GM23248 (cell line): Measurements from ENCODE around the gene SEPTIN3. TPM values are rescaled to one million over a fixed set of nuclear protein-coding genes. Genes with fewer than 3 reads are reported as not detected.

ENCODE experiments used
- DNase-seq: peaks from one replicate; pipeline ENCODE4 v3.0.0-alpha.2; 2015
- H2AFZ ChIP-seq: fragments of 200-600 bp; sonication (generic); 2 replicates; pipeline ENCODE4 v1.6.1; 2016; ENCODE audit warnings: antibody characterized with exemption
- H3F3A ChIP-seq: fragments of 200-600 bp; sonication (generic); 2 replicates; pipeline ENCODE4 v1.6.1; 2016; ENCODE audit warnings: mild to moderate bottlenecking, antibody characterized with exemption, mixed run types; ENCODE audit not compliant: insufficient read depth
- H3K27ac ChIP-seq: fragments of 200-600 bp; sonication (generic); 2 replicates; pipeline ENCODE4 v1.5.1; 2016; ENCODE audit warnings: mild to moderate bottlenecking
- H3K27me3 ChIP-seq: fragments of 200-600 bp; sonication (generic); replicated peaks from 2 replicates; pipeline ENCODE4 v1.6.1; 2016; ENCODE audit warnings: mild to moderate bottlenecking; ENCODE audit not compliant: insufficient read depth
- H3K36me3 ChIP-seq: fragments of 200-600 bp; sonication (generic); 2 replicates; pipeline ENCODE4 v1.6.1; 2016; ENCODE audit warnings: low read depth, mild to moderate bottlenecking
- H3K4me1 ChIP-seq: fragments of 200-600 bp; sonication (generic); 2 replicates; pipeline ENCODE4 v1.6.1; 2016; ENCODE audit warnings: mild to moderate bottlenecking; ENCODE audit not compliant: insufficient read depth
- H3K4me2 ChIP-seq: fragments of 200-600 bp; sonication (generic); one replicate; pipeline ENCODE4 v1.6.1; 2016; ENCODE audit warnings: mild to moderate bottlenecking; ENCODE audit not compliant: unreplicated experiment
- H3K4me3 ChIP-seq: fragments of 200-600 bp; sonication (generic); 2 replicates; pipeline ENCODE4 v1.5.1; 2016; ENCODE audit warnings: mild to moderate bottlenecking
- H3K79me2 ChIP-seq: fragments of 200-600 bp; sonication (generic); 2 replicates; pipeline ENCODE4 v1.6.1; 2016; ENCODE audit warnings: mild to moderate bottlenecking; ENCODE audit not compliant: insufficient read depth
- H3K9ac ChIP-seq: fragments of 200-600 bp; sonication (generic); 2 replicates; pipeline ENCODE4 v1.6.1; 2016; ENCODE audit warnings: mild to moderate bottlenecking
- H3K9me2 ChIP-seq: fragments of 200-600 bp; sonication (generic); 2 replicates; pipeline ENCODE4 v1.6.1; 2016; ENCODE audit warnings: mixed run types, mild to moderate bottlenecking, moderate library complexity; ENCODE audit not compliant: insufficient read depth
- H3K9me3 ChIP-seq: fragments of 200-600 bp; sonication (generic); one replicate; pipeline ENCODE4 v1.6.1; 2017; ENCODE audit warnings: low read depth
- H4K20me1 ChIP-seq: fragments of 200-600 bp; sonication (generic); 2 replicates; pipeline ENCODE4 v1.6.0; 2016; ENCODE audit not compliant: insufficient read depth
- EZH2 ChIP-seq: fragments of 200-600 bp; sonication (generic); IDR thresholded peaks from 2 replicates; pipeline ENCODE4 v1.6.1; 2018; ENCODE audit warnings: antibody characterized with exemption, mild to moderate bottlenecking; ENCODE audit not compliant: insufficient read depth, poor library complexity, severe bottlenecking
- EZH2phosphoT487 ChIP-seq: fragments of 200-600 bp; sonication (generic); IDR thresholded peaks from 2 replicates; pipeline ENCODE4 v1.6.1; 2018; ENCODE audit warnings: antibody characterized with exemption, moderate library complexity, mild to moderate bottlenecking, low read depth; ENCODE audit not compliant: insufficient read depth
- WGBS, 2 experiments: methylation state at CpG; one replicate each; pipeline ENCODE4 v1.1.6; 2015 to 2017; ENCODE audit warnings: low lambda C conversion rate in 2 of 2, low coverage in 1 of 2; ENCODE audit errors: missing lambda C conversion rate in 2 of 2; 5-methylcytosine and 5-hydroxymethylcytosine counted together
- in situ Hi-C: fragments of 300-500 bp; cut with MboI; formaldehyde crosslinking; loops from 2 replicates; pipeline ENCODE4 v1.15.0; 2020
- polyA plus RNA-seq: library from polyadenylated mRNA; unstranded; fragments of >200 nt; fragmentation: Nextera tagmentation; extraction: Ambion mirVana; gene quantifications from 2 replicates; pipeline ENCODE4 v1.2.1, GENCODE V29; 2016
- total RNA-seq: library from RNA; depleted of rRNA; stranded (reverse); fragments of >200 nt; shearing (Covaris generic); gene quantifications from 2 replicates; pipeline ENCODE4 v1.2.3, GENCODE V29; 2014

SEPTIN3 gene
- total and polyA plus RNA-seq, 2 experiments from 2014 or later: 0.06 TPM; not detected in 1

DNA sequence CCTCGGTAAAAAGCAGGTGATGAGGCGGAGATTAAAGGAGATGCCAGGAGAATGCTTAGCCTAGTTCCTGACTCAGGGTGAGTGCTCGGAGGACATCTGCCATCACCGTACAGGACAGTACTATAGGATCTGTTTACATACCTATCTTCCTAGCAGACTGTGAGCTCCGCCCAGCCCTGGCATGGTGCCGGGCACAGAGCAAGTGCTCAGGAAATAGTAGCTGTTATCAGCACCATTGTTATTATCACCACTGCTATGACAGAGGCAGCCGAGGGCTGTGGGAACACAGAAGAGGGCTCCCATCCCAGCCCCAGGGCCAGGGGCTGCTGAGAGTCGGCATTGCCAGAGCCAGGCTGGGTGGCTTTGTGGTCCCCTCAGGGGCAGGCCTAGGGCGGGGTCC, 642 bp upstream of the SEPTIN3 start:
- TF ChIP-seq EZH2: no peak
- TF ChIP-seq EZH2phosphoT487: no peak
- in situ Hi-C loops: loop anchor here (10.0 kb wide), 1 partner anchor 486 kb away; no protein-coding TSS in a partner anchor

GRCh38 chr22:41970601-41971000, 1.4 kb downstream of the SEPTIN3 start:
- Histone ChIP-seq H3K79me2 (no peaks in the 10 kb centered on the region), H3F3A (peaks cover 4% of the 10 kb centered on the region; the same call in 1 of the 2 replicates), H3K4me2 (no peak overlapping the region), H2AFZ (no peak overlapping the region), H4K20me1 (no peaks in the 10 kb centered on the region), H3K36me3 (no peaks in the 10 kb centered on the region), H3K9ac (no peak overlapping the region), H3K4me1 (no peaks in the 10 kb centered on the region), H3K4me3 (no peak overlapping the region), H3K9me3 (no peaks in the 10 kb centered on the region), H3K9me2 (no peaks in the 10 kb centered on the region), H3K27ac (no peak overlapping the region), H3K27me3 (peaks cover 19% of the 10 kb centered on the region)
- in situ Hi-C loops: no loop called here
- 45 to 56% methylated on average over 2 of the region's 2 CpGs for WGBS, 2 experiments
- no peak for DNase-seq
- no peak for TF ChIP-seq EZH2
- TF ChIP-seq EZH2phosphoT487: no peak

More for the DNA sequence above, 642 bp upstream of the SEPTIN3 start:
- H3K79me2 ChIP-seq: no peaks in the 10 kb centered on the region
- peaks cover 4% of the 10 kb centered on the region; the same call in 1 of the 2 replicates for H3F3A ChIP-seq
- no peak overlapping the region for H3K4me3 ChIP-seq
- no peak overlapping the region for H3K27ac ChIP-seq
- H4K20me1 ChIP-seq: no peaks in the 10 kb centered on the region
- no peaks in the 10 kb centered on the region for H3K36me3 ChIP-seq
- no peak for DNase-seq
- 51 to 58% methylated on average over 9 of the region's 9 CpGs for WGBS, 2 experiments
- peaks cover 10% of the 10 kb centered on the region for H3K27me3 ChIP-seq
- H3K9ac ChIP-seq: no peak overlapping the region
- no peaks in the 10 kb centered on the region for H3K4me1 ChIP-seq
- H2AFZ ChIP-seq: no peak overlapping the region
- no peak overlapping the region for H3K4me2 ChIP-seq
- no peaks in the 10 kb centered on the region for H3K9me2 ChIP-seq
- no peaks in the 10 kb centered on the region for H3K9me3 ChIP-seq

- Histone ChIP-seq H3K9me3 (no peaks in the 10 kb centered on the region), H3K79me2 (no peaks in the 10 kb centered on the region), H3F3A (peaks cover 4% of the 10 kb centered on the region; the same call in 1 of the 2 replicates), H3K4me2 (no peak overlapping the region), H3K27me3 (peaks cover 27% of the 10 kb centered on the region), H3K36me3 (no peaks in the 10 kb centered on the region), H2AFZ (no peak overlapping the region), H3K9ac (no peak overlapping the region), H3K9me2 (no peaks in the 10 kb centered on the region), H3K27ac (no peak overlapping the region), H4K20me1 (no peaks in the 10 kb centered on the region), H3K4me3 (no peak overlapping the region), H3K4me1 (0 out of 2 replicates have a peak, but pooled peaks cover 3% of the 10 kb centered on the region)
- no peak for DNase-seq
- no peak for TF ChIP-seq EZH2phosphoT487
- TF ChIP-seq EZH2: no peak
- 56 to 68% methylated on average over 11 of the region's 11 CpGs for WGBS, 2 experiments
- in situ Hi-C loops: no loop called here
Measured at GRCh38 chr22:41971431-41971830, 2.2 kb downstream of the SEPTIN3 start.

DNA sequence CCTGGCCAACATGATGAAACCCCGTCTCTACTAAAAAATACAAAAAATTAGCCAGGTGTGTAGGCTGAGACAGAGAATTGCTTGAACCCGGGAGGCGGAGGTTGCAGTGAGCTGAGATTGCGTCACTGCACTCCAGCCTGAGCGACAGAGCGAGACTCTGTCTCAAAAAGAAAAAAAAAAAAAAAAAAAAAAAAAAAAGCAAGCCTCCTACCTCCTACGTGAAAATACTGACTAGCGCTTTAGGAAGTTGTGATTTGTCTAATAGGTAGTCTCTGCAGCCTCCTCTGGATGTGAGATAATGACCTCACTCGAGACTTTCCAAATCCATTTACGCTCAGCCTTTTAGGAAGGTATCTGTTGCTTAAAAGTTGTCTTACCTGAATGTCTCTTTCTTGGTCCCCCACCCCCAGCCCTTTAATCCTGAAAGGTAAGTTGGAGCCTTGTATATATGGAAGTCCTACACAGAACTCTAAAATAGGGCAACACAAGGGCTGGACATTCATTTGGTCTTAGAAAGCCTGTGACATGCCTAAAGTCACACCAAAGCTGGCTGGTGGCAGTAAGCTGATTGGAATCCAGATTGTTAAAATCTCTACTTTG, 5.5 kb downstream of the SEPTIN3 start:
- no peak overlapping the region for H3K4me3 ChIP-seq
- no peak for DNase-seq
- H2AFZ ChIP-seq: no peak overlapping the region
- no peaks in the 10 kb centered on the region for H4K20me1 ChIP-seq
- H3K9me3 ChIP-seq: no peaks in the 10 kb centered on the region
- no peaks in the 10 kb centered on the region for H3K79me2 ChIP-seq
- H3F3A ChIP-seq: no peaks in the 10 kb centered on the region
- TF ChIP-seq EZH2 (no peak), EZH2phosphoT487 (no peak)
- H3K9me2 ChIP-seq: no peaks in the 10 kb centered on the region
- 63 to 71% methylated on average over 9 to 10 of the region's 10 CpGs for WGBS, 2 experiments
- no peak overlapping the region for H3K4me2 ChIP-seq
- H3K27ac ChIP-seq: no peak overlapping the region
- in situ Hi-C loops: no loop called here
- no peak overlapping the region for H3K9ac ChIP-seq
- peaks cover 41% of the 10 kb centered on the region for H3K27me3 ChIP-seq
- H3K4me1 ChIP-seq: 0 out of 2 replicates have a peak, but pooled peaks cover 4% of the 10 kb centered on the region
- H3K36me3 ChIP-seq: no peaks in the 10 kb centered on the region
